H1 (cell line): Measurements from ENCODE around the gene OSBPL5. TPM values are rescaled to one million over a fixed set of nuclear protein-coding genes. Genes with fewer than 3 reads are reported as not detected.

Source experiments
- CTCF ChIA-PET: fragments of 300-600 bp; sonication (Branson Sonifier 250); formaldehyde crosslinking; loops from one replicate; lab custom pipeline; 2021; ENCODE audit not compliant: partially characterized antibody; lab: Charles Lee
- POLR2A ChIA-PET: fragments of 300-600 bp; sonication (Branson Sonifier 250); formaldehyde crosslinking; loops from one replicate; lab custom pipeline; 2021; ENCODE audit warnings: inconsistent platforms; ENCODE audit not compliant: partially characterized antibody; lab: Charles Lee
- DNase-seq, 2 experiments: peaks; one replicate each; pipeline versions ENCODE4 v3.0.0 to v3.0.0-alpha.2; 2010 to 2022; ENCODE audit warnings: low spot score in 2 of 2, low read depth in 1 of 2, mixed read lengths in 1 of 2
- FAIRE-seq: peaks from 2 replicates; lab custom pipeline; 2011; peaks lifted over from hg19 to GRCh38; lab: Jason Lieb, UNC
- H2AFZ ChIP-seq: 2 replicates; pipeline ENCODE4 v1.8.1; 2012; ENCODE audit warnings: low read length, inconsistent platforms
- H2AK5ac ChIP-seq: 2 replicates; pipeline ENCODE4 v1.6.1; 2013; ENCODE audit warnings: low read depth, low read length
- H2BK120ac ChIP-seq: replicated peaks from 2 replicates; pipeline ENCODE3; 2013; ENCODE audit warnings: low read depth, low read length, inconsistent platforms
- H2BK12ac ChIP-seq: 2 replicates; pipeline ENCODE4 v1.6.1; 2013; ENCODE audit warnings: low read depth, low read length
- H2BK15ac ChIP-seq: 2 replicates; pipeline ENCODE4 v1.6.1; 2013; ENCODE audit warnings: low read length
- H2BK20ac ChIP-seq: 2 replicates; pipeline ENCODE4 v1.6.1; 2013; ENCODE audit warnings: low read length
- H2BK5ac ChIP-seq: 2 replicates; pipeline ENCODE4 v1.6.1; 2013; ENCODE audit warnings: low read depth, low read length
- H3K14ac ChIP-seq: 2 replicates; pipeline ENCODE4 v1.6.1; 2013; ENCODE audit warnings: inconsistent platforms; ENCODE audit not compliant: insufficient read length
- H3K18ac ChIP-seq: 2 replicates; pipeline ENCODE4 v1.6.1; 2013; ENCODE audit warnings: low read length; ENCODE audit errors: extremely low read depth
- H3K23ac ChIP-seq: 2 replicates; pipeline ENCODE4 v1.6.1; 2013; ENCODE audit warnings: inconsistent platforms; ENCODE audit not compliant: insufficient read length
- H3K23me2 ChIP-seq: 2 replicates; pipeline ENCODE4 v1.6.1; 2013; ENCODE audit warnings: low read depth, low read length
- H3K27ac ChIP-seq: 2 replicates; pipeline ENCODE4 v1.6.1; 2011; ENCODE audit warnings: low read depth, low read length, inconsistent platforms
- H3K27me3 ChIP-seq, 4 experiments: replicated peaks in 1 of 4; 1 replicate in 1 of 4; 2 replicates in 3 of 4; pipeline versions ENCODE4 v1.6.1 to v1.8.1; 2011 to 2013; ENCODE audit warnings: low read length in 3 of 4, mild to moderate bottlenecking in 3 of 4, inconsistent platforms in 2 of 4, mixed read lengths in 2 of 4, moderate library complexity in 1 of 4; ENCODE audit not compliant: control insufficient read depth in 3 of 4, insufficient read depth in 3 of 4; ENCODE audit errors: extremely low read depth in 1 of 4
- H3K36me3 ChIP-seq, 4 experiments: 2 replicates each; pipeline versions ENCODE4 v1.6.1 to v1.8.1; 2011 to 2013; ENCODE audit warnings: mild to moderate bottlenecking in 4 of 4, low read length in 3 of 4, moderate library complexity in 2 of 4, control low read depth in 1 of 4, inconsistent platforms in 1 of 4; ENCODE audit not compliant: insufficient read depth in 4 of 4, control insufficient read depth in 2 of 4
- H3K4ac ChIP-seq: replicated peaks from 2 replicates; pipeline ENCODE3; 2013; ENCODE audit warnings: low read length, low read depth, mixed read lengths, inconsistent platforms; ENCODE audit not compliant: insufficient read length
- H3K4me1 ChIP-seq, 4 experiments: replicated peaks in 1 of 4; 1 replicate in 1 of 4; 2 replicates in 3 of 4; pipeline versions ENCODE4 v1.6.1 to v1.8.1; 2011 to 2013; ENCODE audit warnings: low read length in 3 of 4, inconsistent platforms in 2 of 4, mixed read lengths in 1 of 4; ENCODE audit not compliant: insufficient read depth in 4 of 4, control insufficient read depth in 3 of 4
- H3K4me2 ChIP-seq, 2 experiments: 2 replicates each; pipeline versions ENCODE4 v1.6.1 to v1.8.1; 2011 to 2013; ENCODE audit warnings: low read depth in 2 of 2, low read length in 2 of 2, control low read depth in 1 of 2, inconsistent platforms in 1 of 2, mild to moderate bottlenecking in 1 of 2; ENCODE audit not compliant: insufficient read depth in 1 of 2
- H3K4me3 ChIP-seq, 4 experiments: fragments of 200-600, 300-600 bp in 1 of 4; sonication (generic), shearing (Covaris generic), sonication (Bioruptor Twin) in 1 of 4; 2 replicates each; pipeline versions ENCODE4 v1.5.1 to v1.8.1; 2011 to 2016; ENCODE audit warnings: low read length in 4 of 4, low read depth in 3 of 4, control low read depth in 2 of 4, inconsistent platforms in 2 of 4, mild to moderate bottlenecking in 2 of 4, mixed read lengths in 1 of 4, moderate library complexity in 1 of 4; ENCODE audit not compliant: insufficient read depth in 2 of 4; ENCODE audit errors: extremely low read depth in 1 of 4
- H3K56ac ChIP-seq: replicated peaks from 2 replicates; pipeline ENCODE3; 2013; ENCODE audit warnings: low read depth, mild to moderate bottlenecking, mixed read lengths, low read length, inconsistent platforms; ENCODE audit not compliant: insufficient read length
- H3K79me1 ChIP-seq: 2 replicates; pipeline ENCODE4 v1.6.1; 2013; ENCODE audit warnings: low read depth, low read length, control low read depth
- H3K79me2 ChIP-seq, 2 experiments: 2 replicates each; pipeline versions ENCODE4 v1.6.1 to v1.8.1; 2012 to 2013; ENCODE audit warnings: low read length in 2 of 2, mild to moderate bottlenecking in 2 of 2, inconsistent platforms in 1 of 2; ENCODE audit not compliant: insufficient read depth in 2 of 2, control insufficient read depth in 1 of 2
- H3K9ac ChIP-seq, 4 experiments: replicated peaks in 1 of 4; 1 replicate in 1 of 4; 2 replicates in 3 of 4; pipeline versions ENCODE4 v1.6.1 to v1.8.1; 2011 to 2013; ENCODE audit warnings: low read depth in 3 of 4, low read length in 3 of 4, control low read depth in 2 of 4, mild to moderate bottlenecking in 2 of 4, moderate library complexity in 2 of 4, inconsistent platforms in 1 of 4; ENCODE audit errors: extremely low read depth in 1 of 4
- H3K9me3 ChIP-seq, 2 experiments: 2 replicates each; pipeline versions ENCODE4 v1.6.1 to v1.8.1; 2012 to 2013; ENCODE audit warnings: mild to moderate bottlenecking in 2 of 2, moderate library complexity in 2 of 2, control low read depth in 1 of 2, inconsistent platforms in 1 of 2, low read depth in 1 of 2, low read length in 1 of 2, mixed read lengths in 1 of 2; ENCODE audit not compliant: insufficient read depth in 2 of 2
- H4K20me1 ChIP-seq, 2 experiments: replicated peaks in 1 of 2; 2 replicates each; pipeline versions ENCODE3 to v1.8.1; 2011 to 2013; ENCODE audit warnings: inconsistent platforms in 2 of 2, low read length in 2 of 2, mild to moderate bottlenecking in 1 of 2; ENCODE audit not compliant: insufficient read depth in 2 of 2, control insufficient read depth in 1 of 2
- H4K5ac ChIP-seq: 2 replicates; pipeline ENCODE4 v1.6.1; 2013; ENCODE audit warnings: low read length, low read depth, mixed read lengths, inconsistent platforms; ENCODE audit not compliant: insufficient read length
- H4K8ac ChIP-seq: 2 replicates; pipeline ENCODE4 v1.8.0; 2013; ENCODE audit warnings: mild to moderate bottlenecking, moderate library complexity, low read length, inconsistent platforms; ENCODE audit not compliant: insufficient read depth; ENCODE audit errors: extremely low read depth
- H4K91ac ChIP-seq: replicated peaks from 2 replicates; pipeline ENCODE3; 2013; ENCODE audit warnings: low read length, mixed read lengths, inconsistent platforms; ENCODE audit not compliant: insufficient read length
- FOSL1 ChIP-seq: IDR thresholded peaks from 2 replicates; pipeline ENCODE4 v1.6.1; 2011; ENCODE audit warnings: mild to moderate bottlenecking, low read depth, low read length, moderate library complexity; ENCODE audit not compliant: insufficient read depth
- WGBS, 2 experiments: shearing (Covaris generic) in 1 of 2; methylation state at CpG; one replicate each; pipeline versions ENCODE4 v1.1.6 to v1.1.7; 2013 to 2015; ENCODE audit warnings: low lambda C conversion rate in 2 of 2, mixed read lengths in 2 of 2, inconsistent platforms in 1 of 2, low coverage in 1 of 2, missing lambda C conversion rate in 1 of 2; ENCODE audit not compliant: insufficient replicate concordance in 2 of 2, insufficient coverage in 1 of 2, insufficient read length in 1 of 2; ENCODE audit errors: extremely low coverage in 1 of 2, missing lambda C conversion rate in 1 of 2; 5-methylcytosine and 5-hydroxymethylcytosine counted together
- polyA plus RNA-seq, 7 experiments: library from polyadenylated mRNA; depleted of rRNA in 3 of 7; stranded (reverse) in 5 of 7; unstranded in 2 of 7; fragments of >200 nt in 5 of 7; fragments of 200-250 nt in 2 of 7; gene quantifications; 1 replicate in 5 of 7; 2 replicates in 1 of 7; 4 replicates in 1 of 7; pipeline versions ENCODE4 v1.2.1 to v1.2.3, GENCODE V29; 2011 to 2013; ENCODE audit warnings: missing spikeins in 2 of 7, mixed read lengths in 2 of 7
- total RNA-seq: library from RNA; stranded (reverse); fragmentation: NEBNext Ultra II Directional; extraction: Animal tissue kit (Norgen Biotek cat#: 25700); gene quantifications from 2 replicates; pipeline ENCODE4 v1.2.1, GENCODE V29; 2021

OSBPL5 gene
- total and polyA plus RNA-seq, 2 of the 8 experiments (the other 6 are each of a cell fraction or from before 2014, with no cell fraction given), result 3.4 to 9.9 TPM

- Histone ChIP-seq H2BK12ac (no peak overlapping the region), H2BK5ac (no peak overlapping the region), H2AK5ac (peak overlapping the region; percentile 39; the same call in 1 of the 2 replicates), H3K23me2 (no peaks in the 10 kb centered on the region; the same call in 1 of the 2 replicates), H2BK120ac (no peak overlapping the region), H4K5ac (no peak overlapping the region), H3K23ac (no peak overlapping the region), H3K9me3 (no peaks in the 10 kb centered on the region), H3K79me2 (peaks cover under 1 to 1% of the 10 kb centered on the region in 2 experiments; a peak in 1 of 4 replicates), H3K27me3 (no peaks in the 10 kb centered on the region; a peak in 1 of 7 replicates), H3K36me3 (no peaks in the 10 kb centered on the region), H2BK15ac (no peak overlapping the region), H3K14ac (no peak overlapping the region), H2AFZ (no peak overlapping the region), H3K79me1 (peaks cover 4% of the 10 kb centered on the region; the same call in 1 of the 2 replicates), H3K27ac (no peak overlapping the region), H3K4me3 (no peak overlapping the region), H3K18ac (no peak overlapping the region), H2BK20ac (no peak overlapping the region), H4K91ac (no peak overlapping the region), H3K9ac (no peak overlapping the region), H4K20me1 (peaks cover 0 to 2% of the 10 kb centered on the region in 2 experiments), H3K4me2 (no peak overlapping the region), H3K4ac (no peak overlapping the region), H3K4me1 (peaks cover 0 to 25% (median 16%) of the 10 kb centered on the region in 4 experiments; a peak in 6 of 7 replicates), H3K56ac (no peak overlapping the region), H4K8ac (no peak overlapping the region; the same call in 1 of the 2 replicates)
- ChIA-PET POLR2A (no interaction called here), CTCF (interaction anchor here (0.8 to 5.4 kb wide), 6 partner anchors 9 to 197 kb away, joined by 3 to 23 read pairs (median 4); partner anchors contain the start of gene OSBPL5)
- TF ChIP-seq FOSL1, result no peak
- 81% methylated on average over 14 of the region's 14 CpGs; no CpG with 5 or more reads in 1 of the 2 experiments for WGBS, 2 experiments
- no peak for DNase-seq
- FAIRE-seq, result no peak
Measured at GRCh38 chr11:3153291-3153861, 11.7 kb downstream of the OSBPL5 start.
